HFF-Myc (cell line): ENCODE results near the gene SLPI.

Experiments
- DNase-seq: peaks from one replicate; pipeline ENCODE4 v3.0.0-alpha.2; 2011; ENCODE audit warnings: low read depth; ENCODE audit errors: extremely low read depth
- H3K4me3 ChIP-seq: replicated peaks from 2 replicates; pipeline ENCODE4 v1.5.1; 2011; ENCODE audit warnings: low read depth, mild to moderate bottlenecking, control low read depth, low read length
- TF ChIP-seq, protein P1 (sequence below): IDR thresholded peaks from 2 replicates; pipeline ENCODE4 v1.5.1; 2012; ENCODE audit warnings: mild to moderate bottlenecking, low read depth, low read length, control low read depth; ENCODE audit errors: missing control alignments

Gene SLPI

DNA sequence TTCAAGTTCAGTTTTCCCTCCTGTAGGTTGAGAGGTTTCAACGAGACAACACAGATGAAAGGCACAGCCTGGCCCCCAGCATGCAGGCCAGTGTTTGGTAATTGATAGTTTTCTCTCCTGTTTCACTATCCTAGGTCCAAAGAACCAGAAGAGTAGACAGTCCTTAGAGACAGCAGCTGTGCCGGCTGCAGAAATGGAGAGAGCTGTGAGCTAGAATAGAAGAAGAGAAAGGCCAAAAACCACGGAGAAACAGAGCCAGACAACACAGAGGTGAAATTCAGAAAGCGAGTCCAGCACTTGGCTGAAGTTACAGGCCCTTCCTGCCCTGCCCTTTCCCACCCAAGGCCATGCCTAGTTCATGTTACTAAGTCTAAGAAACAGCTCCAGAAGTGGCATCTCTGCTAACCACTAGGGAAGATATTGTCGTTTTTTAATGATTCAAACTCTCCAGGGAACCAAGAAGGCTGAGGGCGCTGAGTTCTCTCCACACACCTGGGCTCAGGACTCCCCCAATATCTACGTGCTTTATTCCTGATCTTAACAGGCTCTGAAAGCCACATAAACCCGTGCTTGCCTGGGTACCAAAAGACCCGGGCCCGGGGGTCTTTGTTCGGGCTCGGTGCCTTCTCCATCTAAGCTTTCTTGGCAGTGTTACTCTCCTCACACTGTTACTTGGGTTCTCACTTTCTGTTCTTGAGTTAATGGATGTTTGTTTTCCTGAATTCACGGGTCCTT is 35.7 kb upstream of the SLPI start:
- no peak overlapping the region for H3K4me3 ChIP-seq
- TF ChIP-seq, protein P1, sequence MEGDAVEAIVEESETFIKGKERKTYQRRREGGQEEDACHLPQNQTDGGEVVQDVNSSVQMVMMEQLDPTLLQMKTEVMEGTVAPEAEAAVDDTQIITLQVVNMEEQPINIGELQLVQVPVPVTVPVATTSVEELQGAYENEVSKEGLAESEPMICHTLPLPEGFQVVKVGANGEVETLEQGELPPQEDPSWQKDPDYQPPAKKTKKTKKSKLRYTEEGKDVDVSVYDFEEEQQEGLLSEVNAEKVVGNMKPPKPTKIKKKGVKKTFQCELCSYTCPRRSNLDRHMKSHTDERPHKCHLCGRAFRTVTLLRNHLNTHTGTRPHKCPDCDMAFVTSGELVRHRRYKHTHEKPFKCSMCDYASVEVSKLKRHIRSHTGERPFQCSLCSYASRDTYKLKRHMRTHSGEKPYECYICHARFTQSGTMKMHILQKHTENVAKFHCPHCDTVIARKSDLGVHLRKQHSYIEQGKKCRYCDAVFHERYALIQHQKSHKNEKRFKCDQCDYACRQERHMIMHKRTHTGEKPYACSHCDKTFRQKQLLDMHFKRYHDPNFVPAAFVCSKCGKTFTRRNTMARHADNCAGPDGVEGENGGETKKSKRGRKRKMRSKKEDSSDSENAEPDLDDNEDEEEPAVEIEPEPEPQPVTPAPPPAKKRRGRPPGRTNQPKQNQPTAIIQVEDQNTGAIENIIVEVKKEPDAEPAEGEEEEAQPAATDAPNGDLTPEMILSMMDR: no peak
- DNase-seq: no peak

DNA sequence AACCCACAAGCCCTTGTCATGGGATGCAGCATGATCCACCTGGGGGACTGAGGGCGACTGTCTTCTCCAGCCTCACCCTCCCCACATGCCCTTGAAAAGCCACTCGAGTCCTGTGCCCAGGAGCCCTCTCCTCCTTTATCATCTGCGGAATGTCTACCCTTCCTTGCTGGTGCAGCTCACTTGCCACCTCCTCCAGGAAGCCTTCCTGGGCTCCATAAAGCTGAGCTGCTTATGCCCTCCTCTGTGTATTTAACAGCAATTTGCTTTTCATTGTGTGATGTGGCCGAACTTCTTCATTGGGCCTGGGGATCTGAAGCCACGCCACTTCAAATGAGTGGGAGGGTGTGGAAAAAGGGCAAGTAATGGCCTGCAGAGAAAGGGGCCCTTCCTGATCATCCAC is 34.5 kb upstream of the SLPI start:
- TF ChIP-seq, protein P1: no peak
- H3K4me3 ChIP-seq: no peak overlapping the region
- DNase-seq: no peak

DNA sequence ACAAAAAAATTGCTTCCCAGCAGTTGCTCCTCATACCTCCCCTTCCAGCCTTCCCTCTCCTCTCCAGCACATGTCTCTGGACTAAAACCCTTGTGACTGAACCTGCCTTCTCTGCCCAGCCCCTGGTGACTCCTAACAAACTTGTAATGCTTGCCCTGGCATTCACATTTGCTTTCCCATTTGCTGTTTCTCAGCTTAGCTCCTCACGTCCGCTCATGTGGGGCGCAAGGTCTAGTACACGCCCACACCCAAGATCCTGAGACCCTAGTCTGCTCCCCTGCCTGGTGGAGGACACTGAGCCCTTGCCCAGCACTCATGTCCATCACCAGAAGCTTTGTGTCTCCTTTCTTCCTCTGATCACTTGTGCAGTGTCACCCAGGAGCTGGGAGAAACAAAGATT is 34.0 kb upstream of the SLPI start:
- DNase-seq: no peak
- TF ChIP-seq, protein P1: no peak

DNA sequence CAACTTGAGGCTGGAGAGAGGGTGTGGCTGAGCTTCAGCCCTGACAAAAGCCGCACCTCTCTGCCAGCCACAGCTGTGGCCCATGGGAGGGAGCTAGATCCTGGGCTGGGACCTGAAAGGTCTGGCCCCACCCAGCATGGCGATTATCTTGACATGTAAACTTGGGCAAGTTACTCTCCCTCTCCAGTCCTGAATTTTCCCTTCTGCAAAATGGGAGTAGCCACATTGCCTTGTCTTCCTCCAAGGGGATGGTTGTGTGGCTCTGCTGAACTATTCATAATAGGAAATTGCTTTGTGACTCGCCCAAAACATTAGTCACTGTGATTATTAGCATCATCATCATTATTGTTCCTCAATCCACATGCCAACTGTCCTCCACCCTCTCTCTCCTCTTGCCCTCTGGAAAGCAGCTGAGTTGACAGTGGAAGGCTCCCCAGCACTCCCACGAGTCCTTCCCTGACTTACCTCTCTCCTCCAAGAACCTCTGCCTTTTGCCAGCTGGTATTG is 29.2 kb upstream of the SLPI start:
- no peak for DNase-seq
- TF ChIP-seq, protein P1: no peak
- no peak overlapping the region for H3K4me3 ChIP-seq

More for the DNA sequence above, 34.0 kb upstream of the SLPI start:
- no peak overlapping the region for H3K4me3 ChIP-seq

DNA sequence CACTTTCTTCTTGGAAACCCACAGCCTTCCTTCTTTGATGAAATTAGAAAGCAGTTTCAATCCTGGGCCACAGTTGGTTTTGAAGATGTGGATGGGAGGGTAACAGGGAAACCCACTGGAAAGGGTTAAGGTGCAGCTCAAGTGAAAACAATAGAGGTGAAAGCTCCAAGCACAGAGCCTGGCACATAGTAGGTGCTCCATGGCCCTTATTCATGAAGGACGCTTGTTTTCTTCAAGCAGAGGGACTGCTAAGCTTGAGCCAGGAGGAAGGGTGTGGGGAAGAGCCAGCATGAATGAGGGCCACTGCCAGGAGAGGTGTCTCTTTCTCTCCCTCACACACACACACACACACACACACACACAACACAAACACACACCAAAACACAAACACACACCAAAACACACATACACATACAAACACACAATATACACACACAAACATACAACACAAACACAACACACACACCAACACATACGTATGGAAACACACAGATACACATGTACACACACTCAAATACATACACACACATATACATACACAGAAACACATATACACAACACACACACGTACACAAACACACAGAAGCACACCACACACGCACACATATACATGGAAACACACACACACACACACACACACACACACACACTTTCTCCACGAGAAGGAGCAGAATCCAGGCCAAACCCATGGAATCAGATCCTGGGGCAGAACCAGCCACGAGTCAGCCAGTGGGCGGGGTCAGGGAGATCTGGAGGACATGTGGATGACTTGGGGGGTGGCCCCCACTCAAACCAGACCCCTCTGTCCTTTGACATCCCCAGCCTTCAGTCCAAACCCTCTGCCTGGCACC is 28.6 kb upstream of the SLPI start:
- TF ChIP-seq, protein P1: no peak
- no peak for DNase-seq
- no peak overlapping the region for H3K4me3 ChIP-seq

DNA sequence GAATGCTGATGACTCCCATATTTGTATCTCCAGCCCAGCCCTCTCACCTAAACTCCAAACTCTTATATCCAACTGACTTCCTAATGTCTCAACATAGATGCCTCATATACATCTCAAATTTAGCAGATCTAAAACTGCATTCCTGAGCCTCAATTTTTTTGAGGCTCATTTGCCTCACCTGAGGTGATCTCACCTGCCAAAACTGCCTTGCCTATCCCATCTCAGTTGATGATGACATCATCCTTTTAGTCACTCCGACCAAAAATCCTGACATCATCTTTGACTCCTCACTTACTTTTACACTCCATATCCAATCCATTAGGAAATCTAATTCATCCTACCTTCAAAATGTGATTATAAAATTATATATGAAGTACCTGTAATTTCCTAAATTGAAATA is 25.6 kb upstream of the SLPI start:
- TF ChIP-seq, protein P1: no peak
- no peak overlapping the region for H3K4me3 ChIP-seq
- no peak for DNase-seq
